HG02678 (cell line): ENCODE measurements around the gene LRRC3B.

Source experiments
- ATAC-seq: cut with Tn5 transposase; IDR thresholded peaks from one replicate; pipeline ENCODE4 v1.9.1; 2021; ENCODE audit warnings: mild to moderate bottlenecking, moderate library complexity; ENCODE audit not compliant: unreplicated experiment

The LRRC3B gene

DNA sequence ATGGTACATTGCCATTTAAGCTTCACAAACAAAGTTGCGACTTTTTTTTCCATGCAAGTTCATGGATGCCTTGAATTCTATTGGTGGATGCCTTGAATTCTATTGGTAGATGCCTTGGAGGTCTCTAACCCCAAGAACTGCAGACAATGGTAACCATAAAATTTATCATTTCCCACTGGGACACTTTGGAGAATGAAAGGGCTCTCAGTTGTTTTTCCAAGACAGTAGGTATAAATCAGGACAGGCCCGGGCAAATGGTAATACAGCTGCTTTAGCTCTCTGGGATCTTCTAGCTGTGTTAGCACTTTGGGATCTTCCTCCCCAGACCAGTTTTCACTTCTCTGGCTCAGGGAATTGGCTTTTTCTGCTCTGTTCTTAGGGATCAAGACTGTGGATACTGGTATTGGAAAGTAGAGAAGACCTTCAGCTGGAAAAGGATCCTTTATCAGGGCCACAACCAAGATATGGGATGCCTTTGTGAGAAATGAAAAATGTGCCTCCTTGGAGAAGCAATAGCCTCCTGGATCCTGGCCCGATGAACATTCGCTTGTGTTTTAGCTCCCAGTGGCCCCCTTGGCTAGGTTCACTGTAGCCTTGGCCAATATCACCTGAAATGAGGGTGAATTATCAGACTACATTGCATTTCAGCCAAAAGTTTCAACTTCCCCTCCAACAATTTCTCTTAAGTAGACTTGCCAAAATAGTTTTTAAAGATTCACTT is 8.3 kb downstream of the LRRC3B start:
- ATAC-seq = no peak

GRCh38 chr3:26631390-26631738 is 8.8 kb downstream of the LRRC3B start:
- ATAC-seq = no peak

DNA sequence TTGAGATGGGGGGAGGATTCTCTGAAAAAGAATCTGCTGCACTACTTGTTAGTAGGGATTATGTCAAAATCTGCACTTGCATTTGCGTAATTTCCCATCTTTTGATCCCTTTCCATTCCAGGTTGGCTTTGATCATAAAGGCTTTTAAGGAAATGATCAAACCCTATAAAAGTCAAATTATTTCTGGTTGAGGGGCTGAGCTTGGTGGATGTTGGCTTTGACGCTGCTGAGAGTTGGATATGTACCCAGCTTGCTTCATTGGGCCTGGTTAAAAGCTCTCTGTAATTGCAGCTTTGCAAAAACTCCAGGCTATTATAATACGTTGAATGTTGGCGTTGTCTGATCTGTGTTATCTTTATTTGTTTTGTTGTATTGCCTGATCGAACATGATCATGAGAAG is 12.0 kb downstream of the LRRC3B start:
- ATAC-seq = no peak

GRCh38 chr3:26636096-26636727 is 13.6 kb downstream of the LRRC3B start:
- no peak for ATAC-seq

DNA sequence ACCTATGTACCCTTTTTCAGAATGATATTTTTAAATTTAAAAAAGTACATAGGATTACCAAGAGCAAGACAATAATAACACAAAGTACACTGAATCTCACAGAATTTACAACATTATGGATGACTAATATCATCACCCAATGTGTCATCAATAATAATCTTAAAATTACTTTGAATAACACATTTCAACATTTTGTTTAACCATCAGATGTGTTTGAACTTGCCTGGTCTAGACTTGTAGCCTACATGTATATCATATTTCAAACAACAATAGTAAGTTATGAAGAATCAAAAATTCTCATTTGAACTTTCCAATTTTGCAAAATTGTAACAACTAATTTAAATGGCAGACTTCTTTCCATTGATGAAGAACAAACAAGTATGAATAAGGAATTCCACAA is 15.1 kb downstream of the LRRC3B start:
- no peak for ATAC-seq

DNA sequence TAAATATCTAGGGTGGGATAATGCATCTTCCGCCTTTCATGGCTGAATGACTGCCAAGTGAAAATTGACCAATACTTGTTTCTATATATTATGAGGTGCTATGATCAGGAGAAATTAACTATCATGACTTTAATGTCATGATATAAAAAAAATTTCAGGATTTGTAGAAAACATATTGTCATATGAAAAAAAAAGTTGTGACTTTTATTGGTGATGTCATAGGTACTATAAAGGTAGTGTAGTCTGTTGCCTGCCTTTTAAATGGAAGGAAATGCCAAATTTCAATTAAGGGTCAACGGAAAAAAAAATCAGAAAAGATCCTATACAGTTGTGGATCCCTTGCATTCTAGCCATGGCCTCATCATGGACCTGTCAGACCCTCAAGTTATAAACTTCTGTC is 15.5 kb downstream of the LRRC3B start:
- no peak for ATAC-seq

- no peak for ATAC-seq
Observed at GRCh38 chr3:26639339-26639738, 16.8 kb downstream of the LRRC3B start.

DNA sequence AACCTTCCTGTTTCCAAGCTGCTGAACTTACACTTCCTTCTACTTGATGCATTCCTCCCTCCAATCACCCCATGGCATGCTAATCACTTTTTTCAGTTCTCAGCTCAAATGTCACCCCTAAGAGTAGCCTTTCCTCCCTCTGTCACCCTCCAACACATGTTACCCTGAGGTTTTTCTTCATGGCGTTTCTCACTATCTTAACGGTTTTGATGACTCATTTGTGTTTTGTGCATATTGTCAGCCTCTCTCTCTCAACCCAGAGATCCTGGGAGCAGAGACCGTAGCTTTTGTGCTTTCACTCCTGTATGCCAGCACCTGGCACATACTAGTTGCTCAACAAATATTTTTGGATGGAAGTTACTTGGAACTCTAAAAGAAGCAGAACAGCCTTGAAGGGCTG is 24.5 kb downstream of the LRRC3B start:
- ATAC-seq = no peak

- no peak for ATAC-seq
Observed at GRCh38 chr3:26648461-26648860, 25.9 kb downstream of the LRRC3B start.

DNA sequence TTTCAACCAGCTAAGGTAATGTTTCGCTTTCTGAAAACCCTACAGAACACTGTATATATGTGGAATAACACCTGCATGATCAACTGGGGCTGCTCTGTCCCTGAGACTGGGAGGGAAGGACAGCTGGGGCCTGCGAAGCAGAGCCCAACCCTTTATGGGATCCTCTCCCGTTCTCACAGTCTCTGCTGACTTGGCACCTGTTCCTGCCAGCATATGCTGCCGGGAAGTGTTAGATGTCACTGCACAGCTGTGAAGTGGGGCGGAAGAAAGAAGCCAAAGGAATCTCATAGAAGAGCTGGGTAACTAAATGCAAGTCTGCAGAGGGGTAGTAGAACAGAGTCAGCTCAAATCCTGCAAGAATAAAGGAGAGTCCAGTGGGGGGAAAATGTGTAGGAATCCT is 29.6 kb downstream of the LRRC3B start:
- no peak for ATAC-seq

DNA sequence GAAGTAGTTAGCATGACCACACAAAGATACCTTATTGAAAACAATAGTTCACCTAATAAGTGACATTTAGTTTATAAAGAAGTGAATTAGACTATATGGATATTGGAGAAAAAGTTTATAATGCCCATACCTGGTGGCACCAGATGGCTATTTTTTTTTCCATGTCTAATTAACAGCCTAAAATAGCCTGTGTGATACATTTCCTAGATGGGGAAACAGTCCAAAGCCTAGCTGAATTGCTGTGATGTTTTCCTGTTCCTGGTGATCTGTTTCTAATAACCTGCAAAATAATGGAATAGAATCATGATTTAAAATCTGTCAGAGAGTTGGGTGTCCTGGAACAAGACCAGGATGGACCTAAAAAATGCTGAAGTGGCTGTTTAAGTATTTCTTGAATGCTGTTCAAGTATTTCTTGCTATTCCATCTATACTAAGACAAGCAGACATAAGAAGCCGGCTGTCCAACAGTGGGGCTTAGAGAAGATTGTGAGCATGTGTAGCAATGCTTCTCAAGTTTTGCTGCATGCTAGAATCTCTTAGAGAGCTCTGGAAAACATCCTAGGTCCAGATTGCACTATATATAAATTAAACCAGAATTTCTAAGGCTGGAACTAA is 31.3 kb downstream of the LRRC3B start:
- no peak for ATAC-seq

GRCh38 chr3:26655231-26655630 is 32.7 kb downstream of the LRRC3B start:
- ATAC-seq = no peak

GRCh38 chr3:26657348-26657976 is 34.9 kb downstream of the LRRC3B start:
- no peak for ATAC-seq

DNA sequence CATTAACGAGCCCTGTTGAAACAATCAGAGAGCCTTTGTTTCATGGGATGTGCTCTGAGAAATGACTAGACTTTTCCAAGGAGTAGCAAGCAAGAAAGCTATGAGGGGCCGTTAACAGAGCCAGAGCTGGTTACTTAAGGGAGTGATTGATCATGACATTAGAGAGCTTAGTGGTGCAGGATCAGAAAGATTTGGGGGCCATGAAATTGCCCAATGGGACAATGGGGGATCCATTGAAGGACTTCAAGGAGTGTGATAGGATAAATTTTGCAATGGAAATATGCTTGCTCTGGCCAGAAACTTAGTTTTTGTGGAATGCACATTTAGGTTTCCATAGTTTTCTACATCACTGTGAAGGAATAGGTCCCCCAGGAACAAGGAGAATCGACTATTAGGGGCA is 45.6 kb downstream of the LRRC3B start:
- no peak for ATAC-seq

GRCh38 chr3:26668696-26669095 is 46.1 kb downstream of the LRRC3B start:
- ATAC-seq = no peak

GRCh38 chr3:26675336-26675735 is 52.8 kb downstream of the LRRC3B start:
- no peak for ATAC-seq

GRCh38 chr3:26681632-26682031 is 59.1 kb downstream of the LRRC3B start:
- ATAC-seq = no peak

- no peak for ATAC-seq
Observed at GRCh38 chr3:26682406-26682805, 59.8 kb downstream of the LRRC3B start.

- ATAC-seq = no peak
Observed at GRCh38 chr3:26683902-26684301, 61.3 kb downstream of the LRRC3B start.

GRCh38 chr3:26687466-26687865 is 64.9 kb downstream of the LRRC3B start:
- ATAC-seq = no peak

DNA sequence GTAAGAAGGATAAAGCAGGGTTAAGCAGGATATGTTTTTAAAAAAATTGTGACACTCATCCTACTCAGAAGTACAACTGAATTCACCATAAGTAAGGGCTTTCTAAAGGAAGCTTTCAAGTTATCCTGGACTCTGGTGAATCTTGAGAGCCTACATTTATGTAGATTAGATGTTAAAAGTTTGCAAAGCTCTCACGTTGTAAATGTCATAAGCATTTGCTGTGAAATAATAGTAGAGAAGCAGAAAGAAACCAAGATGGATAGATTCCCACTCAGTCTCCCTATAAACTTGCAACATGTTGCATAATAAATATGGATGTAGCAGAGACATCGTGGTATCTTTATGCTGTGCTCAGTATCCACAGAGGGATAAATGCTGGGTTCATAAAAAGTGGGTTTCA is 77.0 kb downstream of the LRRC3B start:
- ATAC-seq = no peak

DNA sequence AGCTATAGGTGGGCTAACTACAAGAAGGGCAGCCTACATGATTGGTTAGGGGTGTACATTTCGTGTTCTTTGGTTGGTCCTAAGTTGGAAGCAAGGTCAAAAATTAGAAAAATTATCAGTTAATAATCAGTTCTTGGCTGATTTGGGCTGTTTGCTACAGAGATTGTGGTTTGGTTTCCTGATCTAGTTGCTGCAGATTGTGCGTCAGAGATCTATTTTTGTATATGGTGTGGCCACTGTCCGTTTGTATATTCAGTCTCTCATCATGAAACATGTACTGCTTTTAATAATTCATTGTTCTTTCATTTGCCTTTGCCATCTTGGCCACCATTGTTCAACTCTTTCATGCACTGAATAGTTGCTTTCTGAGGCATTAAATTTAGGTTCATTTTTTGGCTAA is 80.9 kb downstream of the LRRC3B start:
- ATAC-seq = no peak
